ENCODE data around the gene ZNF486.
"Not testable (repeated sequence)": the region's sequence is repeated elsewhere in the genome, so short reads cannot be mapped to it uniquely, and the experiment has no call there.

ZNF486 gene

GRCh38 chr19:20167020-20167644 lies at the start of gene ZNF486:
Gene ZNF486, plus strand, starts transcription at chr19:20167214. Its CDS starts 117 bp downstream, at chr19:20167331.
- peak; percentile 89 for DNase-seq

DNA sequence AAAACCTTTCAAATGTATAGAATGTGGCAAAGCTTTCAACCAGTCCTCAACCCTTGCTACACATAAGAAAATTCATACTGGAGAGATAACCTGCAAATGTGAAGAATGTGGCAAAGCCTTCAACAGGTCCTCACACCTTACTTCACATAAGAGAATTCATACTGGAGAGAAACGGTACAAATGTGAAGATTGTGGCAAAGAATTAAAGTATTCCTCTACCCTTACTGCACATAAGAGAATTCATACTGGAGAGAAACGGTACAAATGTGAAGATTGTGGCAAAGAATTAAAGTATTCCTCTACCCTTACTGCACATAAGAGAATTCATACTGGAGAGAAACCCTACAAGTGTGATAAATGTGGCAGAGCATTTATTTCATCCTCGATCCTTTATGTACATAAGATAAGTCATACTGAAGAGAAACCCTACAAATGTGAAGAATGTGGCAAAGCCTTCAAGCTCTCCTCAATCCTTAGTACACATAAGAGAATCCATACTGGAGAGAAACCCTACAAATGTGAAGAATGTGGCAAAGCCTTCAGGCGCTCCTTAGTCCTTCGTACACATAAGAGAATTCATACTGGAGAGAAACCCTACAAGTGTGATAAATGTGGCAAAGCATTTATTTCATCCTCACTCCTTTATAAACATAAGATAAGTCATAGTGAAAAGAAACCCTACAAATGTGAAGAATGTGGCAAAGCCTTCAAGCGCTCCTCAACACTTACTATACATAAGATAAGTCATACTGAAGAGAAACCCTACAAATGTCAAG lies 48.8 kb upstream of the ZNF486 start:
- not testable (repeated sequence) for DNase-seq

DNA sequence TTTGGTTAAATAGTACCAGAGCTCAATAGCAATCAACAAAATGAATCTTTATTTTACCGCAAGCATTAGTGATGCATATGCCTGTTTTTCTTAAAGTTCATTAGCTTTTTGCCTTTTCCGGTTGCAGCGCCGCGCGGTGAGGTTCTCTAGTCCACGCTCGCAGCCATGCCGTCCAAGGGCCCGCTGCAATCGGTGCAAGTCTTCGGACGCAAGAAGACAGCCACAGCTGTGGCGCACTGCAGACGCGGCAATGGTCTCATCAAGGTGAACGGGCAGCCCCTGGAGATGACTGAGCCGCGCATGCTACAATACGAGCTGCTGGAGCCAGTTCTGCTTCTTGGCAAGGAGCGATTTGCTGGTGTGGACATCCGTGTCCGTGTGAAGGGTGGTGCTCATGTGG lies 42.1 kb upstream of the ZNF486 start:
- no peak for DNase-seq

GRCh38 chr19:20132933-20133332 lies 34.1 kb upstream of the ZNF486 start:
- not testable (repeated sequence) for DNase-seq

DNA sequence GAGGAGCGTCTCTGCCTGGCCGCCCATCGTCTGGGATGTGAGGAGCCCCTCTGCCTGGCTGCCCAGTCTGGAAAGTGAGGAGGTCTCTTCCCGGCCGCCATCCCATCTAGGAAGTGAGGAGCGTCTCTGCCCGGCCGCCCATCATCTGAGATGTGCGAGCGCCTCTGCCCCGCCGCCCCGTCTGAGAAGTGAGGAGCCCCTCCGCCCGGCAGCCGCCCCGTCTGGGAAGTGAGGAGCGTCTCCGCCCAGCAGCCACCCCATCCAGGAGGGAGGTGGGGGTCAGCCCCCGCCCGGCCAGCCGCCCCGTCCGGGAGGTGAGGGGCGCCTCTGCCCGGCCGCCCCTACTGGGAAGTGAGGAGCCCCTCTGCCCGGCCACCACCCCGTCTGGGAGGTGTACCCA lies 29.3 kb upstream of the ZNF486 start:
- not testable (repeated sequence) for DNase-seq

DNA sequence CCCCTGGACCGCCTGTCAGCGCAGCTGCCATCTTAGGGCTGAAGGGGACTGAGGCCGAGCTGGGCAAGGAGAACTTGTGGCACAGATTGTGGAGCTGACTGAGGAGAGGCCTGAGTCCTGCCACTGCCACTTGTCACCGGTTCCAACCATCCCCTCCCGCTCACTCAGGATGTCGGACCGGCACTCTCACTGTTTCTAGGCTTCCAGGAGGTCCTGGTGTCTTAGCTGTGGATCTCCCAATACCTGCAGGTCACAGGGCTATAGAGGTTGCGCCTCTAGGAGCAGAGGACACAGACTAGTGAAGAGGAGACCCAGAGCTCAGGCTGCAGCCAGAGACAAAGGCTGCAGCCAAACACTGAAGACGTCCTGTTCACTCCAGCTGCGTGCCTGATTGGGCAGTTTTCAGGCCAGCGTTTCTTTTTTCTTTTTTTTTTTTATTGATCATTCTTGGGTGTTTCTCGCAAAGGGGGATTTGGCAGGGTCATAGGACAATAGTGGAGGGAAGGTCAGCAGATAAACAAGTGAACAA lies 15.3 kb upstream of the ZNF486 start:
- DNase-seq: no peak

DNA sequence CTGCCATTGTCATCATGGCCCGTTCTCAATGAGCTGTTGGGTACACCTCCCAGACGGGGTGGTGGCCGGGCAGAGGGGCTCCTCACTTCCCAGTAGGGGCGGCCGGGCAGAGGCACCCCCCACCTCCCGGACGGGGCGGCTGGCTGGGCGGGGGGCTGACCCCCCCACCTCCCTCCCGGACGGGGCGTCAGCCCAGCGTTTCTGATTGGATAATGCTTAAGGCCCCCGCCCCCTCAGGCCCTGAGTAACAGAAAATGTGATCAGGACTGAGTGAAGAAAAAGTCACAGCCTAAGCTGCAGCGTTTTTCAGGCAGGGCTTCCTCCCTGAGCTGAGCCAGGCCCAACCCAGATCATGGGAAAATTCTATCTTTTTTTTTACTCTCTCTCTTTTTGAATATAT lies 14.5 kb upstream of the ZNF486 start:
- not testable (repeated sequence) for DNase-seq

- DNase-seq: no peak
Measured at GRCh38 chr19:20153281-20153680, 13.7 kb upstream of the ZNF486 start.

GRCh38 chr19:20154636-20155035 lies 12.4 kb upstream of the ZNF486 start:
- DNase-seq: no peak

- no peak for DNase-seq
Measured at GRCh38 chr19:20162821-20163220, 4.2 kb upstream of the ZNF486 start.

DNA sequence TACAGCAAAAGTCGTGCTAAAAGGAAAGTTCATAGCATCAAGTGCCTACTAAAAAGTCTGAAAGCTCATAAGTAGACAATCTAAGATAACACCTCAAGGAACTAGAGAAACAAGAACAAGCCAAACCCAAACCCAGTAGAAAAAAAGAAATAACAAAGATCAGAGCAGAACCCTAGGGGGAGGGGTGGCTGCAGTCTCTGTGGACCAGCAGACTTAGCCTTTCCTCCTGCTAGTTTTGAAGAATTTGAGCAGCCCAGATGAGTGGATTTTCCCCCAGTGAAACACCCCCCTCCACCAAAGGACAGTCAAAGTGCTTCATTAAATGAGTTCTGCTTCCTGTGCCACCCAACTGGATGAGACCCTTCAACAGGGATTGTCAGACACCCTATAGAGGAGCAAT lies 2.6 kb upstream of the ZNF486 start:
- DNase-seq: no peak

DNA sequence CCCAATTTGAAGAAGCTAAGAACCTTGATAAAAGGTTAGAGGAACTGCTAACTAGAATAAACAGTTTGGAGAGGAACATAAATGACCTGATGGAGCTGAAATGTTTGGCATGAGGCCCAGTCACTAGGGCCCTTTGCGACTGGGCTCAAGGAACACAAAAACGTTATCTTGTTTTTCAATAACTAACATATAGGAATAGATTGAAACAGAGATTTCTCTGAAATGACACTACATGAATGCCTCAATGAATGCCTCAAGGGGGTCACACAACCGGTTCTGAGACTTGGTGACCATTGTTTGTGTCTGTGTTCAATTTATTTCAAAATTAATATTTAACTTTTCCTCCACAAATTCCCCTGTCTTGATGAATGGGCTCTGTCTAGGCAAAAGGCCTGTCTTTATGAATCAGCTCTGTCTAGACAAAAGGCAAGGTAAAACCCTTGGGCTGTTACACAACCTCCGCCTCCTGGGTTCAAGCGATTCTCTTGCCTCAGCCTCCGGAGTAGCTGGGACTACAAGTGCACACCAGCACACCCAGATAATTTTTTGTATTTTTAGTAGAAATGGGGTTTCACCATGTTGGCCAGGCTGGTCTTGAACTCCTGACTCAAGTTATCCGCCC lies 932 bp upstream of the ZNF486 start:
- DNase-seq: no peak

- no peak for DNase-seq
Measured at GRCh38 chr19:20167651-20168122, 673 bp downstream of the ZNF486 start.

DNA sequence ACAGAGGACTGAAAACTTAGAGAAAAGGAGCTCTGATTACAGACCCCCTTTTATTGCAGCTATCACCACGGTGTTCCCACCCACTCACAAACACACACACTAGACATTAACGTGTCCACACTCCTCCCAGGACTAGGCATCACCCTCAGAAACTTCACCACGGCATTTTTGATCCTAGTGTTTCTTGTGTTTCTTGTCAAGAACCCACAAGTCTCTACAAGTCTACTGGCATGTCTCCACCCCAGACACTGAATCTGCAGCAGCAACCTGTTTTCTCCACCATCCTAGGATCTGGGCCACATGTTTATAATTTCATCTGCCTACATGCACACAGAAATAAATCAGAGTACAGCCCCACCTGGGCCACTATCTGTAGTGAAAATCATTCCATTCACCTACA lies 4.3 kb downstream of the ZNF486 start:
- no peak for DNase-seq

DNA sequence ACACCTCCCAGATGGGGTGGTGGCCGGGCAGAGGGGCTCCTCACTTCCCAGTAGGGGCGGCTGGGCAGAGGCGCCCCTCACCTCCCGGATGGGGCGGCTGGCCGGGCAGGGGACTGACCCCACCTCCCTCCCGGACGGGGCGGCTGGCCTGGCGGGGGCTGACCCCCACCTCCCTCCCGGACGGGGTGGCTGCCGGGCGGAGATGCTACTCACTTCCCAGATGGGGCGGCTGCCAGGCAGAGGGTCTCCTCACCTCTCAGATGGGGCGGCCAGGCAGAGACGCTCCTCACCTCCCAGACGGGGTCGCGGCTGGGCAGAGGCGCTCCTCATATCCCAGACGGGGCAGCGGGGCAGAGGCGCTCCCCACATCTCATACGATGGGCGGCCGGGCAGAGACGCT lies 8.8 kb downstream of the ZNF486 start:
- DNase-seq: not testable (repeated sequence)

DNA sequence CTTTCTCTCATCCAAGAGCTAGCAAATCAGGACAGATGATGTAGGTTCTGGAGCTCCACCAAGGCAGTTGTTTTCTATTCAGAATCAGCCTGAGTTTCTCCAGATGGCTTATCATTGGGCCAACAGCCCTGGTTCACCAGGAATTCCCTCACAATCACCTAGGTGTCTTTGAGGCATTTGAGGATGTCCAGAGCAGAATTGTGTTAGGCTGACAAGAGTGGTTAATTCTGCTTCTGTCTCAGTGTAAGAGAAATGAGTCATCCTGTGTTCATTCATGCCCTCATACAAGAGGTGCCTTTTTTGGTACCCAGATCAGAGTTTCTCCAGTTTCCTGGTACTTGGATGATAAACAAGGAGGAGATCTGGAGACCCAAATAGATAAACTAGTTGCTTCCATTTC lies 12.9 kb downstream of the ZNF486 start:
- not testable (repeated sequence) for DNase-seq

GRCh38 chr19:20182222-20182785 lies 15.3 kb downstream of the ZNF486 start:
- no peak for DNase-seq

- no peak for DNase-seq
Measured at GRCh38 chr19:20186174-20186573, 19.2 kb downstream of the ZNF486 start.

- DNase-seq: no peak
Measured at GRCh38 chr19:20197747-20198146, 30.7 kb downstream of the ZNF486 start.

- no peak for DNase-seq
Measured at GRCh38 chr19:20209051-20209450, 42.0 kb downstream of the ZNF486 start.

DNA sequence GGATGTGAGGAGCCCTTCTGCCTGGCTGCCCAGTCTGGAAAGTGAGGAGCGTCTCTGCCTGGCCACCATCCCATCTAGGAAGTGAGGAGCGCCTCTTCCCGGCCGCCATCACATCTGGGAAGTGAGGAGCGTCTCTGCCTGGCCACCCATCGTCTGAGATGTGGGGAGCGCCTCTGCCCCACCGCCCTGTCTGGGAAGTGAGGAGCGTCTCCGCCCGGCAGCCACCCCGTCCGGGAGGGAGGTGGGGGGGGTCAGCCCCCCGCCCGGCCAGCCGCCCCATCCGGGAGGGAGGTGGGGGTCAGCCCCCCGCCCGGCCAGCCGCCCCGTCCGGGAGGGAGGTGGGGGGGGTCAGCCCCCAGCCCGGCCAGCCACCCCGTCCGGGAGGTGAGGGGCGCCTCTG lies 47.4 kb downstream of the ZNF486 start:
- not testable (repeated sequence) for DNase-seq

- not testable (repeated sequence) for DNase-seq
Measured at GRCh38 chr19:20221605-20222004, 54.6 kb downstream of the ZNF486 start.

DNA sequence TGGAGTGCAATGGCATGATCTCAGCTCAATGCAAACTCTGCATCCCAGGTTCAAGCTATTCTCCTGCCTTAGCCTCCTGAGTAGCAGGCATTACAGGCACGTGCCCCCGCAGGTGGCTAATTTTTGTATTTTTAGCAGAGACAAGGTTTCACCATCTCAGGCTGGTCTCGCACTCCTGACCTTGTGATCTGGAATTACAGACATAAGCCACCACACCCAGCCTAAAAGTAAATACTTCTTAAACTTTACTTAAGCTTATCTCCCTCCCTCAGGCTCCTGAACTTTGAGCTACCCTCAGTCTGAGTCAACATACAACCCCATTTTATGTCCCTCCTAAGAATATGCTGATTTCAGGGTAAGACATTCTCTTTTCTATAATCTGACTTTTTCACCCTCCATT lies 66.1 kb downstream of the ZNF486 start:
- DNase-seq: no peak
